ENCODE results near the gene TMEM182. TPM values are rescaled to one million over a fixed set of nuclear protein-coding genes. Genes with fewer than 3 reads are reported as not detected.

The TMEM182 gene
- total and polyA plus RNA-seq, 4 donors, result 4.0 to 8.7 (median 7.0) TPM

DNA sequence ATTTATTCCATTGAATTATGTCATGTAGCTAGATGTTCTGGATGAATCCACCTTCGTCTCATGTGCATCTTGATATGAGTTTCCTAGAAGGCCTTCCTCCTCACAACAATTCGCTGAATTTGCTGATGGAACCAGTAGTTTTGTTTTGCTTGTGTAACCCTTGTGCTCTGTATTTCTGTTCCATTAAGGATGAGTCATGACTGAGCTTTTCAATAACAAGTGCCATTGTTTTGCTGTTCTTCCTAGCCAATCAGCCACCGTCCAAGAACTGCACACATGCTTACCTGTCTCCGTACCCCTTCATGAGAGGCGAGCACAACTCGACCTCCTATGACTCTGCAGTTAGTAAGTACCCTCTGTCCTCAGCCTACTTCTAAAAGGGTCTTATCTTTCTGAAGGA lies 2.3 kb downstream of the TMEM182 start:
- 100% methylated on average over 1 of the region's 6 CpGs for WGBS (ENCODE audit: insufficient coverage)
- DNase-seq (ENCODE audit: low read depth in 4 of 6, low spot score in 6 of 6), result no peak
- Histone ChIP-seq H3K4me3 (ENCODE audit: low read depth, low read length) (no peak overlapping the region), H3K4me1 (ENCODE audit: control insufficient read depth, insufficient read depth, low read length) (no peaks in the 10 kb centered on the region), H3K27ac (ENCODE audit: low read depth, low read length) (no peak overlapping the region), H3K9me3 (ENCODE audit: control insufficient read depth, insufficient read depth, low read length) (no peaks in the 10 kb centered on the region), H3K27me3 (ENCODE audit: control insufficient read depth, insufficient read depth, low read length) (no peaks in the 10 kb centered on the region), H3K36me3 (ENCODE audit: control insufficient read depth, insufficient read depth, low read length) (no peaks in the 10 kb centered on the region)

DNA sequence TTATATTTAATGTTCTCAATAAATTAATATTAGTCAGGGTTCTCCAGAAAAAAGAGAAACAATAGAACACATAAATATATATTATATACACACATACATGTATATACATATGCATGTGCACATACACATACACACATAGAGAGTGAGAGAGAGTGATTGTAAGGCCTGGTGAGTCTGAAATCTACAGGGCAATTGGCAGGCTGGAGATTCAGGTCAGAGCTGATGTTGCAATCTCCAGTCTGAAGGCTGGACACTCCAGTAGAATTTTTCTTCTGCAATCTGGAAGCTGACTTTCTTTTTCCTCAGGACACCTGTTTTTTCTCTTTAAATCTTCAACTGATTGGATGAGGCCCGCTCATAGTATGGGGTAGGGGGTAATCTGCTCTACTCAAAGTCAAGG lies 3.2 kb downstream of the TMEM182 start:
- H3K36me3 ChIP-seq (ENCODE audit: control insufficient read depth, insufficient read depth, low read length), result no peaks in the 10 kb centered on the region

DNA sequence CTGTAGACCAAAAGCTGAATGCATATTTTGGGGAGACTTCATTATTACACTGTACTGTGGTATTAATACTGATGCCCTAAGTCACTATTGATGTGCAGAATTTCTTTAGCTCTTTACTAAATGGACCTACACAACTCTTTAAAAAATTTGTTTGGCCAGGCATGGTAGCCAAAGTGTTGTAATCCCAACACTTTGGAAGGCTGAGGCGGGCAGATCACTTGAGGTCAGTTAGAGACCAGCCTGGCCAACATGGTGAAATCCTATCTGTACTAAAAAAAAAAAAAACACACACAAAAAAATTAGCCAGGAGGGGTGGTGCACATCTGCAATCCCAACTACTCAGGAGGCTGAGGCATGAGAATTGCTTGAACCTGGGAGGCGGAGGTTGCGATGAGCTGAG lies 6.4 kb downstream of the TMEM182 start:
- H3K4me1 ChIP-seq (ENCODE audit: control insufficient read depth, insufficient read depth, low read length), result no peaks in the 10 kb centered on the region
- no peak overlapping the region for H3K27ac ChIP-seq (ENCODE audit: low read depth, low read length)
- no peaks in the 10 kb centered on the region for H3K9me3 ChIP-seq (ENCODE audit: control insufficient read depth, insufficient read depth, low read length)
- 93% methylated on average over 2 of the region's 3 CpGs for WGBS (ENCODE audit: insufficient coverage)
- no peak for DNase-seq (ENCODE audit: low read depth in 4 of 6, low spot score in 6 of 6)
- H3K27me3 ChIP-seq (ENCODE audit: control insufficient read depth, insufficient read depth, low read length), result no peaks in the 10 kb centered on the region
- no peak overlapping the region for H3K4me3 ChIP-seq (ENCODE audit: low read depth, low read length)
- H3K36me3 ChIP-seq (ENCODE audit: control insufficient read depth, insufficient read depth, low read length), result no peaks in the 10 kb centered on the region

More for the DNA sequence above, 3.2 kb downstream of the TMEM182 start:
- Histone ChIP-seq H3K4me3 (ENCODE audit: low read depth, low read length) (no peak overlapping the region), H3K27ac (ENCODE audit: low read depth, low read length) (no peak overlapping the region), H3K27me3 (ENCODE audit: control insufficient read depth, insufficient read depth, low read length) (no peaks in the 10 kb centered on the region), H3K9me3 (ENCODE audit: control insufficient read depth, insufficient read depth, low read length) (no peaks in the 10 kb centered on the region), H3K4me1 (ENCODE audit: control insufficient read depth, insufficient read depth, low read length) (no peaks in the 10 kb centered on the region)
- WGBS (ENCODE audit: insufficient coverage), result no CpG with 5 or more reads among the region's 1 CpG
- DNase-seq (ENCODE audit: low read depth in 4 of 6, low spot score in 6 of 6), result no peak

DNA sequence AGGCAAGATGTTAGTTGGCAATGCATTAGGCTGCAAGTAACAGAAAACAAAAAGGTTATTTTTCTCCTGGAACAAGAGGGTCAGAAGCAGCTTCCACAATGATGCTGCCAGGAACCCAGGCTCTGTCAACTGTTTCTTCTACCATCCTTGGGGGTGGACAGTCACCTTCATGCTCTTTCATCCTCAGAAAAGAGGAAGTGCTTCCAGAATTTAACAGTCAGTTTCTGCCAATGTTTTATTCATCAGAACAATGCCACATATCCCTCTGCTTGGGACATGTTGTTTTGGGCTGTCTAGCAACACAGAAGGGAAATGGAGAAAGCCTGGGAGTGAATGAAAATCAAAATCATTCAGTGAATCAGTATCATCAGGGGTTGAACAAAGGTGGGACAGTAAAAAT lies 7.1 kb downstream of the TMEM182 start:
- Histone ChIP-seq H3K4me3 (ENCODE audit: low read depth, low read length) (no peak overlapping the region), H3K27me3 (ENCODE audit: control insufficient read depth, insufficient read depth, low read length) (no peaks in the 10 kb centered on the region), H3K9me3 (ENCODE audit: control insufficient read depth, insufficient read depth, low read length) (no peaks in the 10 kb centered on the region), H3K36me3 (ENCODE audit: control insufficient read depth, insufficient read depth, low read length) (no peaks in the 10 kb centered on the region), H3K27ac (ENCODE audit: low read depth, low read length) (no peak overlapping the region), H3K4me1 (ENCODE audit: control insufficient read depth, insufficient read depth, low read length) (no peaks in the 10 kb centered on the region)
- no peak for DNase-seq (ENCODE audit: low read depth in 4 of 6, low spot score in 6 of 6)

DNA sequence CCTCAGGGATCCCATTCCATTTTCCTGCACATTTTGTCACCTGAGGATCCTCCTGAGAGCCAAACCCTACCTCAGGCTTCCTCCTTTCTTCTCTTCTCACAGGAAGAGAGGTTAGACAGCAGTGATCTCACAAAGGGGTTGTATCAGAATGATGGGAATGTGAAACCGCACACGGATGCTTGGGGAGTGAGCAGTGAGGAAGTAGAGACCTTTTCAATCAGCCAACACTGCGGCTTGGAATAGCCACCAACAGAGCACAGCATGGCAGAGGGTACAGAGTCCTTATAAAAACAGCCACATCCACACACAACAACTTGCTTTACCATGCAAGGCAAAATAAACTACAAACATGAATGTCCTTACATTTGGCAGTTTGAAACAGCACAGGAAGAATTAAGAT lies 8.7 kb downstream of the TMEM182 start:
- H3K27ac ChIP-seq (ENCODE audit: low read depth, low read length), result no peak overlapping the region
- no peaks in the 10 kb centered on the region for H3K36me3 ChIP-seq (ENCODE audit: control insufficient read depth, insufficient read depth, low read length)
- no CpG with 5 or more reads among the region's 3 CpGs for WGBS (ENCODE audit: insufficient coverage)
- H3K4me3 ChIP-seq (ENCODE audit: low read depth, low read length), result no peak overlapping the region
- DNase-seq (ENCODE audit: low read depth in 4 of 6, low spot score in 6 of 6), result no peak
- H3K4me1 ChIP-seq (ENCODE audit: control insufficient read depth, insufficient read depth, low read length), result no peaks in the 10 kb centered on the region
- no peaks in the 10 kb centered on the region for H3K9me3 ChIP-seq (ENCODE audit: control insufficient read depth, insufficient read depth, low read length)
- no peaks in the 10 kb centered on the region for H3K27me3 ChIP-seq (ENCODE audit: control insufficient read depth, insufficient read depth, low read length)

GRCh38 chr2:102771114-102771513 lies 9.3 kb downstream of the TMEM182 start:
- Histone ChIP-seq H3K4me3 (ENCODE audit: low read depth, low read length) (no peak overlapping the region), H3K27ac (ENCODE audit: low read depth, low read length) (no peak overlapping the region), H3K4me1 (ENCODE audit: control insufficient read depth, insufficient read depth, low read length) (no peaks in the 10 kb centered on the region), H3K36me3 (ENCODE audit: control insufficient read depth, insufficient read depth, low read length) (no peaks in the 10 kb centered on the region), H3K9me3 (ENCODE audit: control insufficient read depth, insufficient read depth, low read length) (no peaks in the 10 kb centered on the region), H3K27me3 (ENCODE audit: control insufficient read depth, insufficient read depth, low read length) (no peaks in the 10 kb centered on the region)
- 70% methylated on average over 2 of the region's 3 CpGs for WGBS (ENCODE audit: insufficient coverage)
- DNase-seq (ENCODE audit: low read depth in 4 of 6, low spot score in 6 of 6), result no peak

- Histone ChIP-seq H3K27me3 (ENCODE audit: control insufficient read depth, insufficient read depth, low read length) (no peaks in the 10 kb centered on the region), H3K27ac (ENCODE audit: low read depth, low read length) (no peak overlapping the region)
These were observed 10.8 kb downstream of the TMEM182 start for GRCh38 chr2:102772659-102773058.

GRCh38 chr2:102773149-102773705 lies 11.4 kb downstream of the TMEM182 start:
- H3K36me3 ChIP-seq (ENCODE audit: control insufficient read depth, insufficient read depth, low read length), result no peaks in the 10 kb centered on the region
- H3K9me3 ChIP-seq (ENCODE audit: control insufficient read depth, insufficient read depth, low read length), result no peaks in the 10 kb centered on the region
- WGBS (ENCODE audit: insufficient coverage), result 96% methylated on average over 4 of the region's 5 CpGs
- H3K27me3 ChIP-seq (ENCODE audit: control insufficient read depth, insufficient read depth, low read length), result no peaks in the 10 kb centered on the region
- DNase-seq (ENCODE audit: low read depth in 4 of 6, low spot score in 6 of 6), result no peak
- H3K27ac ChIP-seq (ENCODE audit: low read depth, low read length), result no peak overlapping the region
- no peaks in the 10 kb centered on the region for H3K4me1 ChIP-seq (ENCODE audit: control insufficient read depth, insufficient read depth, low read length)
- no peak overlapping the region for H3K4me3 ChIP-seq (ENCODE audit: low read depth, low read length)

More at GRCh38 chr2:102772659-102773058, 10.8 kb downstream of the TMEM182 start:
- DNase-seq (ENCODE audit: low read depth in 4 of 6, low spot score in 6 of 6), result no peak
- no CpG with 5 or more reads among the region's 3 CpGs for WGBS (ENCODE audit: insufficient coverage)
- H3K4me1 ChIP-seq (ENCODE audit: control insufficient read depth, insufficient read depth, low read length), result no peaks in the 10 kb centered on the region
- no peak overlapping the region for H3K4me3 ChIP-seq (ENCODE audit: low read depth, low read length)
- H3K36me3 ChIP-seq (ENCODE audit: control insufficient read depth, insufficient read depth, low read length), result no peaks in the 10 kb centered on the region
- no peaks in the 10 kb centered on the region for H3K9me3 ChIP-seq (ENCODE audit: control insufficient read depth, insufficient read depth, low read length)

- no peaks in the 10 kb centered on the region for H3K4me1 ChIP-seq (ENCODE audit: control insufficient read depth, insufficient read depth, low read length)
- no peak overlapping the region for H3K4me3 ChIP-seq (ENCODE audit: low read depth, low read length)
- no CpG with 5 or more reads among the region's 1 CpG for WGBS (ENCODE audit: insufficient coverage)
- no peaks in the 10 kb centered on the region for H3K9me3 ChIP-seq (ENCODE audit: control insufficient read depth, insufficient read depth, low read length)
- H3K27ac ChIP-seq (ENCODE audit: low read depth, low read length), result no peak overlapping the region
- H3K27me3 ChIP-seq (ENCODE audit: control insufficient read depth, insufficient read depth, low read length), result no peaks in the 10 kb centered on the region
- no peak for DNase-seq (ENCODE audit: low read depth in 4 of 6, low spot score in 6 of 6)
- no peaks in the 10 kb centered on the region for H3K36me3 ChIP-seq (ENCODE audit: control insufficient read depth, insufficient read depth, low read length)
These were observed 16.4 kb downstream of the TMEM182 start for GRCh38 chr2:102778260-102778659.

- no peak overlapping the region for H3K27ac ChIP-seq (ENCODE audit: low read depth, low read length)
- 100% methylated on average over 1 of the region's 1 CpG for WGBS (ENCODE audit: insufficient coverage)
- H3K4me3 ChIP-seq (ENCODE audit: low read depth, low read length), result no peak overlapping the region
- DNase-seq (ENCODE audit: low read depth in 4 of 6, low spot score in 6 of 6), result no peak
- H3K36me3 ChIP-seq (ENCODE audit: control insufficient read depth, insufficient read depth, low read length), result no peaks in the 10 kb centered on the region
- no peaks in the 10 kb centered on the region for H3K9me3 ChIP-seq (ENCODE audit: control insufficient read depth, insufficient read depth, low read length)
- H3K27me3 ChIP-seq (ENCODE audit: control insufficient read depth, insufficient read depth, low read length), result no peaks in the 10 kb centered on the region
- H3K4me1 ChIP-seq (ENCODE audit: control insufficient read depth, insufficient read depth, low read length), result no peaks in the 10 kb centered on the region
These were observed 18.6 kb downstream of the TMEM182 start for GRCh38 chr2:102780467-102780866.
